Fibroblast of the aortic adventitia (primary cell): Measurements from ENCODE around the gene TGFBR1. TPM values are rescaled to one million over a fixed set of nuclear protein-coding genes. Genes with fewer than 3 reads are reported as not detected.
A peak's percentile ranks its signal among the peaks of the same experiment; 100 is the strongest.

Experiments used
- DNase-seq: peaks from one replicate; pipeline ENCODE4 v3.0.0-alpha.2; 2010; ENCODE audit warnings: low read depth
- H3K4me3 ChIP-seq: 2 replicates; pipeline ENCODE4 v1.5.1; 2011; ENCODE audit warnings: low read depth, mild to moderate bottlenecking, control low read depth, low read length, moderate library complexity
- total RNA-seq: library from RNA; depleted of rRNA; stranded (reverse); fragments of >200 nt; gene quantifications from 2 replicates; pipeline ENCODE4 v1.2.3, GENCODE V29; 2012; ENCODE audit warnings: low replicate concordance
- TF ChIP-seq, protein P1 (sequence below): IDR thresholded peaks from 2 replicates; pipeline ENCODE4 v1.5.1; 2011; ENCODE audit warnings: mild to moderate bottlenecking, low read length, control low read depth, inconsistent platforms; ENCODE audit not compliant: insufficient read depth

TGFBR1 gene
- total RNA-seq, 1 donor: 28.8 TPM

DNA sequence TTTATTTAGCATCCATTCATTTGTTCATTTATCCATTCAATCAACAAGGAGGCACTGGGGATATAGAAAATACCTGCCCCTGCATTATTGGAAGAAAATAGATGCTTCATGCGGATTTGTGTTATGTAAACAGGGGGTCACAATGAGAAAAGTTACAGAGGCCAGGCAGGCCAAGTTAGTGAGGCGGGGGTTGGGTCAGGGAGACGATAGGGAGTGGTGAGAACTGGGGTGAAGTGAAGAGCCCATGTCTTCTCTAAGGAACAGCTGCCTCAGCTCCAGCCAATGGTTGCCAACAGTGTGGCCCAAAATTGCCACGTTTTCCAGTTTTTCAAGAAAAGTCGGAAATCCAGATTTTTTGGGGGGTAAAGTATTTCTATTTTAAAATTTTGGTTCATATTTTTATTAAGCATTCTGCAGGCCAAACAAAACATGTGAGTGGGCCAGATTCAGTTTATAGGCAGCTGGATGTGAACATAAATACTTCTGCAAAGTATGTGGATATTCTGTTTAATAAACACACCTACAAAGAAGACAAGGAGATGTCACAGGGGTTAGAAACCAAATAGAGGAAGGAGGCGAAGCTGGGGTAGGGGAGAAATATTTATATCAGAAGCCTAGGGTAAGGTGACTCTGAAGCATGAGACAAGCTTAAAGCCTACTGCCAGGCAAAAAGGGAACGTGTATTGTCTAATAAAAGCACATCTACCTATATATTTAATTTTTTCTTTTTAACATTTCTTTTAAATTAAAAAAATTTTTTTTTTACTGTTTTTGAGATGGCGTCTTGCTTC, 72.9 kb downstream of the TGFBR1 start:
- TF ChIP-seq, protein P1, sequence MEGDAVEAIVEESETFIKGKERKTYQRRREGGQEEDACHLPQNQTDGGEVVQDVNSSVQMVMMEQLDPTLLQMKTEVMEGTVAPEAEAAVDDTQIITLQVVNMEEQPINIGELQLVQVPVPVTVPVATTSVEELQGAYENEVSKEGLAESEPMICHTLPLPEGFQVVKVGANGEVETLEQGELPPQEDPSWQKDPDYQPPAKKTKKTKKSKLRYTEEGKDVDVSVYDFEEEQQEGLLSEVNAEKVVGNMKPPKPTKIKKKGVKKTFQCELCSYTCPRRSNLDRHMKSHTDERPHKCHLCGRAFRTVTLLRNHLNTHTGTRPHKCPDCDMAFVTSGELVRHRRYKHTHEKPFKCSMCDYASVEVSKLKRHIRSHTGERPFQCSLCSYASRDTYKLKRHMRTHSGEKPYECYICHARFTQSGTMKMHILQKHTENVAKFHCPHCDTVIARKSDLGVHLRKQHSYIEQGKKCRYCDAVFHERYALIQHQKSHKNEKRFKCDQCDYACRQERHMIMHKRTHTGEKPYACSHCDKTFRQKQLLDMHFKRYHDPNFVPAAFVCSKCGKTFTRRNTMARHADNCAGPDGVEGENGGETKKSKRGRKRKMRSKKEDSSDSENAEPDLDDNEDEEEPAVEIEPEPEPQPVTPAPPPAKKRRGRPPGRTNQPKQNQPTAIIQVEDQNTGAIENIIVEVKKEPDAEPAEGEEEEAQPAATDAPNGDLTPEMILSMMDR: no peak
- H3K4me3 ChIP-seq: no peak overlapping the region
- no peak for DNase-seq

DNA sequence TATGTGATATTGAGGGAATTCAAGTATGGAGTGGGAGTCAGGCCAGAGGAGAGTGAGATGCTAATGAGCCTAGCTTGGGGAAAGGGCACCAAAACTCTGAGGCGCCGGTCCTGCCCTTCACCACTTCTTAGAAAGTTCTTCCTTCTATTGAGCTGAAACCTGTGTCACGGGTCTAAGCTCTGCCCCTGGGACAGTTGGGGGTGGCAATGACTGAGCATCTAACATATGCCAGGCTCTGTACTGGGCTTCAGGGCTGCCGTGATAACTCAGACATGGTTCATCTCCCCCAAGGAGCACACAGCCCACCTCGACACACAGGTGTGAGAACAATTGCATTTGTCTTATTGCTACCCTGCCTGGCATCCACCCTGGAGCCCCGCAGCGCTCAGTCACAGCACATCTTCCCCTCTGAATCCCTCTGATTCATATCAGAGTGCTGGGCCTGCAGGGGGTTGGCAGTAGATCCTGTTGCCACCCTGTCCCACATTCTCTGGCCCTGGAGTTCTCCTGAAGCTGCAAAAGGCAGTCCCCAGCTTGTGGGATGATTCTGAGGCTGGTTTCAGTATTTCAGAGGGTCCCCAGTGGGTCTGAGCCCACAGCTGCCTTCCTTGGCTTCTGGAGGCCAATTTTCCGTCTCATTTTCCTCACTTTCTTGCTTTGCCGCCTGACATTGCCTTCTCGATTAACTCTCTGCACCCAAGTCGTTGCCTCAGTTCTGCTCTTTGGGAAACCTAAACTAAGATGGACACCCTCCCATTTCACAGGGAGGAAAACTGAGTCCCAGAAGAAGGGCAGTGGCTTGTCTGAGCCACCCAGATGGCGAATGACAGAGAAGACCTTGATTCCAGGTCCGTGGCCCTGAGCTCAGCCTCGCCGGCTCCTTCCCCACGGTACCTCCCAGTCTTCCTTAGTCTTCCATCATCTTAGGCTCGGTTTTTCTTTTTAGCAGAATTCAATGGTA, 74.3 kb downstream of the TGFBR1 start:
- H3K4me3 ChIP-seq: no peak overlapping the region
- TF ChIP-seq, protein P1: no peak
- no peak for DNase-seq

DNA sequence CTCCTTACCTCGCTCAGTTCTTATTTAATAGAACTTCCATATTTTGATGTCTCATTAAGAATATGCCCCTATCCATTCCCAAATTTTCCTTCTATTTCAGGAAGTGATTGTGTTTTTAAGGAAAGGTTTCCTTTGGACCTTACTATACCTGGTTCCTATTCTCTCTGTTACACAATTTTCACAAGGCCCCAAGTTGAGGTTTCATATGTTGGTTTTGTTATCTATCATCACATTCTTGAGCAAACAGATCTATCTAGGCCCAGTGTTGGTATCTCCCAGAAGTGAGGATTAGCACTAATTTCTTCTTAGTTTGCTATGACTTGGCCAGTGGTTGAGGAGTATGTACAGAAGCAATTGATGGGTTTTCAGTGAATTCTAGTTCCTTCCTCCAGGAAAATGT, 75.3 kb downstream of the TGFBR1 start:
- no peak for DNase-seq
- TF ChIP-seq, protein P1: no peak
- H3K4me3 ChIP-seq: no peak overlapping the region

DNA sequence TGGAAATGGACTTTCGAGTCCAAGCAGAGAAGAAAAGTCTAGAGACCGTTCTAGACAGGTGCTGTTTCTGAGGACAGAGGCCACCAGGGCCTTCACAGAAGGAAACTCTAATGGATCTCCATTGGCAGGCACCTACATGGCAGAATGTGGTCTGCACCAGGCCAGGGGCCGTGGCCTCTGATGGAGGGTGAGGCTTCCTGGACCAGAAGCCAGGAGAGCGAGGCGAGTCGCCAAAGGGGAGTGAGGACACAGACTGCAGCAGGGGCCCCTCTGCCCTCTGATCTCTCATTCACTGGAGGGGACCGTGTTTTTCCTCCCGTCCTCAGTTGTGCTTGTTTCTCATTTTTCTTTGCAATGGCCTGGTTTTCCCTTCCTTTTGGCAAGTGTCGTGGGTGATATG, 75.7 kb downstream of the TGFBR1 start:
- TF ChIP-seq, protein P1: no peak
- no peak for DNase-seq

DNA sequence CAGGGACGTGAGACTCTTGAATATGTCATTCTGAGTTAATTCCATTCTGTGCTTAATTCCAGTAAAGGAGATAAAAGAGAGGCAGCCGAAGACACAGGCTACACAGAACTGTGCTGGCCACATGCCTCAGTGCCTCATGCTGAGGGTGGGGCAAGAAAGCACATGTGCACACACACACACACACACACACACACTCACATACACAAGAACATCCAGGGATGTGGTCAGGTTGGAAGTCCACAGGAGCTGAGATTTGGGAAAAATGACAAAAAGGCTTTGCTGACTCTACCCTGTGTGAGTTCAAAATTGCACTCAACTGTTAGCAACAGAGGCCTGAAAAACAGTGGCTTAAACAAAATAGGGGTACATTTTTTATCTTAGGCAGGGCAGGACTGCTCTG, 76.3 kb downstream of the TGFBR1 start:
- H3K4me3 ChIP-seq: no peak overlapping the region
- DNase-seq: peak; percentile 25
- TF ChIP-seq, protein P1: no peak

More for the DNA sequence above, 75.7 kb downstream of the TGFBR1 start:
- H3K4me3 ChIP-seq: no peak overlapping the region

DNA sequence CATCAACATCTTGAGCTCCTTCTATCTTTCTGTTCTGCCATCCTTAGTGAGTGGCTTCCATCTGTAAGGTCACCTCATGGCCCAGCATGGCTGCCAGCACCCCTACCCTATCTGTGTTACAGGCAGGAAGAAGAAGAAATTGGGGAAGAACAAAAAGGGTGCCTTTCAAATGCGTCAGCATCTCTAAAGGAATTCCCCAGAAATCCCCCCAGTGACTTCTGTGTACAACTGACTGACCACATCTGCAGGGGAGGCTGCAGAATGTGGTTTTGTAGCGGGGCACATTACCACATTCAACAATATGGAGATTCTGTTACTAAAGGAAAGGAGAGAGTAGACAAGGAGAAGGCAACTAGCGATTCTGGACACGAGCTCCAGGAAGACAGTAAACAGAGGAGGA, 76.7 kb downstream of the TGFBR1 start:
- DNase-seq: peak; percentile 6
- TF ChIP-seq, protein P1: no peak
- no peak overlapping the region for H3K4me3 ChIP-seq
